Coronary artery (tissue), 2 donors: ENCODE results near the gene GAPT.

Experiments used
- DNase-seq: peaks from one replicate; pipeline ENCODE4 v3.0.0-alpha.2; 2017; ENCODE audit warnings: low spot score
- H3K27ac ChIP-seq, 2 donors: fragments of 200-600 bp; sonication (generic); one replicate each; pipeline ENCODE4 v1.5.1; 2016 to 2019
- H3K4me3 ChIP-seq: fragments of 200-600 bp; sonication (generic); 2 replicates; pipeline ENCODE4 v1.5.1; 2016; ENCODE audit warnings: mild to moderate bottlenecking, moderate library complexity
- CTCF ChIP-seq: fragments of 200-600 bp; sonication (generic); IDR thresholded peaks from one replicate; pipeline ENCODE4 v1.5.1; 2019; ENCODE audit warnings: antibody characterized with exemption

The GAPT gene

DNA sequence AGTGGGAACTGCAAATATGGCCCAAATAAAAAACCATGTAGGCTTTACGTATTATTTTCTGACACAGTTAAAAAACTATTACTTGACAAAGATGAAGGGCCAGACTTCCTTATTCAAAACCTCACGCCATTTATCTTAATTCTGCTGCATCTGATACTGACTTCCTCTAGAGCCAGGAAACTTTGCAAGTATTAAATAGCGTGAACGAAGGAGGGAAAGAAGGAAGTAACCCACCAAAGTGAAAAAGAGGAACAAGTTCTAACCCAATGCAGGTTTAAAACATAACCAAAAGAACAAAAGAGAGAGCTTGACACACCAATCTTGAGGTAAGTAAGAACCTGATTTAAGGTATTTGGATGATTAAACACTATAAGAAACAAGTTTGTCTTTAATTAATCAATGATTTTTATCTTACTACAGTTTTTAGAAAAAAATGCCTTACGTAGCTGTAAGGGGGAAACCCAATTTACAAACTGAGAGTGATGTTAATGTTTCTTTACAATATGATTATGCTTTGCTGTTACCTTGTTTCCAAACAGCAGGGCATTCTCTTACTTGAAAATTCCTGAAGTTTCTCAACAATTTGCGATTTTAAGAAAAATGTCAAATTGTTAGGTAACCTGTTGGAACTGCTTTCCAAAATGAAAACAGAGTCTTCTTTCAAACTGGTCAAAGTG is at the start of gene GAPT:
GAPT (plus strand) TSS at position 220 of the 677 bp plus-strand sequence. CDS start 3,102 bp downstream, outside the sequence.
- no peak within 1 kb of the TSS for H3K4me3 ChIP-seq
- no peak within 1 kb of the TSS for H3K27ac ChIP-seq
- DNase-seq, result no peak
- no peak for TF ChIP-seq CTCF

DNA sequence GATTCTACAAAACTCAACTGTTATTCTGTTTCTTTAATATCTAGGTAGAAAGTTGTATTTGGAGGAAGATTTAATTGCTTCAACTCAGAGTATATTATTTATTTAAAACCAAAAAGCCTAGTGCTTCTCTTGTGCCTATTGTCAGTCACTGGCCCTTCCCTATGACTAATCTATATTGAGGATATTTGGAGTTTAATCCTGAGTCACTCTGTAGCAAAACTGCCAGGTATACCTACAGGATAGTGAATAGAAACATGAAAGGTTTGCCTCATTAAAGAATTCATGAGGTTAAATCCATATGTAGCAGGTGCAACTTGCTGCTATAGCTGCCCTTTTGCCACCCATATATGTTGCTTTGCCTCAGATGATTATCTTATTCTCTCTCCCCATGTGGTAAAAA is 46.4 kb upstream of the GAPT start:
- no peak for TF ChIP-seq CTCF
- no peak overlapping the region for H3K4me3 ChIP-seq
- no peak for DNase-seq
- H3K27ac ChIP-seq, result no peak overlapping the region

DNA sequence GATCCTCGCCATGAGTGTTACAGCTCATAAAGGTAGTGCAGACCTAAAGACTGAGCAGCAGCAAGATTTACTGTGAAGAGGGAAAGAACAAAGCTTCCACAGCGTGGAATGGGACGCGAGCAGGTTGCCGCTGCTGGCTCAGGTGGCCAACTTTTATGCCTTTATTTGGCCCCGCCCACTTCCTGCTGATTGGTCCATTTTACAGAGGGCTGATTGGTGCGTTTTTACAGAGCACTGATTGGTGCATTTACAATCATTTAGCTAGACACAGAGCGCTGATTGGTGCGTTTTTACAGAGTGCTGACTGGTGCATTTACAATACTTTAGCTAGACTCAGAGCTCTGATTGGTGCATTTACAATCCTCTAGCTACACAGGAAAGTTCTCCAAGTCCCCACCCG is 45.2 kb upstream of the GAPT start:
- no peak for DNase-seq
- H3K4me3 ChIP-seq, result no peak overlapping the region
- no peak for TF ChIP-seq CTCF
- H3K27ac ChIP-seq, result no peak overlapping the region

GRCh38 chr5:58447226-58447625 is 44.0 kb upstream of the GAPT start:
- DNase-seq, result no peak
- Histone ChIP-seq H3K27ac (no peak overlapping the region), H3K4me3 (no peak overlapping the region)
- no peak for TF ChIP-seq CTCF

DNA sequence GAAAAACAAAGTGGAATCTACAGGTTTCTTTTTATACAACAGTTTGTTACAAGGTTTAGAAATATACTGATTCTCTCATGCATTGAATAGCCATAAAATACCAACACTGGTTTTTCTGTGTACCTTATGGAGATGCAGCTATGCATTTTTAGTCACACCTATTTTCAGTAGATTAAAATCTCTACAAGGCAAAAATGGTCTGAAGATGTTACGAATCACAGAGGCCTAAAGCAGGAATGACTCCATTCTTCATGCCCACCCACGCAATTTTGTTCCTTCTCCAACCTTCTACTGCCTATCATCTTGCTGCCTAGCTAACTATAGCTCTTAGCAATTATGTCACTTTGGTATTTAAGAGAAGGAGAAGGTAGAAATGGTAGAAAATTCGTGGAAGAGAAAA is 41.2 kb upstream of the GAPT start:
- Histone ChIP-seq H3K27ac (no peak overlapping the region), H3K4me3 (no peak overlapping the region)
- DNase-seq, result no peak
- TF ChIP-seq CTCF, result no peak

DNA sequence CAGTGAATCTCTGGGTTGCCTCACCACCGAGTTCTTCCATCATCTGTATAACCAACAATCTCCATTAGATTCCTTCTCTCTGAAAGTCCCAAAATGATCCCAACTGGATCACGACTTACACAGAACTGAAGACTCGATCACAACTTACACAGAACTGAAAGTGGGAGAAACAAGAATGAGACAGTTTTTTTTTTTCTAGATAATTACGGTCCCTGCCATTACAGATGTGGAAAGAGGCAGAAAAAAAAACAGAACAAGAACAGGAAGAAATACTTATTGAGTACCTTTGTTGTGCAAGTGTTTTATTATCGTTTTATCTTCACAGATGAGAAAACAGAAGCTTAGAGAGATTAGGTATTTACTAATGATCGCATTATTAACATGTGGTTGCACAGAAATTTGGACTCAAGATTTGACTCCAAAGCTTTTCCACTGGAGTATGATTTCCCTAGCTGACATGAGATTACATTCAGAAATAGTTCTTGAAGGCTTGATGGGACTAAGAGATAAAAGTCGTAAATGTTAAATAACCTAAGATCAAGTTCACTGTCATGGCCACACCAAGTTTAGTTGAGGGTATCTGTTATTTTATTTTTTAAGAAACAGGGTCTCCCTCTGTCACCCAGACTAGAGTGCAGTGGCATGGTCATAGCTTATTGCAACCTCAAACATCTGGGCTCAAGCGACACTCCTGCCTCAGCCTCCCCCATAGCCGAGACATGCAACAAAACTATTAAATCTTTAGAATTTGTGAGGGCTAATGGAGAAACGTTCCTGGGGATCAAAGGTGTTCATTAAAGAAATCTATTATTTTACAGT is 40.2 kb upstream of the GAPT start:
- TF ChIP-seq CTCF, result no peak
- Histone ChIP-seq H3K27ac (no peak overlapping the region), H3K4me3 (no peak overlapping the region)
- no peak for DNase-seq
